22Rv1 (cell line): Measurements from ENCODE around the gene SPTLC1.

Experiments used
- ZFX ChIP-seq: fragments of 450-650 bp; IDR thresholded peaks from 2 replicates; pipeline ENCODE4 v1.6.1; 2017; ENCODE audit warnings: antibody characterized with exemption, borderline replicate concordance
- TF ChIP-seq, protein P1 (sequence below): fragments of 450-650 bp; IDR thresholded peaks from 2 replicates; pipeline ENCODE4 v1.5.1; 2017; ENCODE audit warnings: mild to moderate bottlenecking

DNA sequence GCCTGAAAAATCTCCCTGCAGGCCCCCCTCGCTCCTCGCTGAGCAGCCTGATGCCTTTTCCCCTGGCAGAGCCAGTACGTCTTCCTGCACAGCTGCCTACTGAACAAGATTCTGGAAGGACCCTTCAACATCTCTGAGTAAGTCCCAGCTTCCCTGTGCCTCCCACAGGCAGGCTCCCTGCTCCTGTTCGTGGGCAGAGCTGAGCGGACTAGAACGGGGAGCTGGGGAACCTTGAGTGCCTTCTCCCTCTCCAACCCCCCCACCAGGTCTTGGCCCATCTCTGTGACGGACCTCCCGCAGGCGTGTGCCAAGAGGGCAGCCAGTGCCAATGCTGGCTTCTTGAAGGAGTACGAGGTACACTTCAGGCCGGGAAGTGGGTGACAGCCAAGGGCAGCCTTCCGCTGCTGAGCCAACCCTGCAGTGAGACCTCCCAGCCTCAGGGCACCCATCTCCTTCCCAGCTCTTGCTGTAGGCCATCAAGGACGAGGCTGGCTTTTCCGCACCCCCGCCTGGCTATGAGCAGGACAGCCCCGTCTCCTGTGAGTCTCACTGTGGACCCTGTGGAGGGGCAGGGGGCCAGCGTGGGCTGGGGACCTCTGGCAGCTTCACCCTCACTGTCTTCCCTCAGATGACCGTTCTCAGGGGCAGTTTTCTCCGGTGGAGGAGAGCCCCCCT lies 21.1 kb upstream of the SPTLC1 start:
- TF ChIP-seq, protein P1, sequence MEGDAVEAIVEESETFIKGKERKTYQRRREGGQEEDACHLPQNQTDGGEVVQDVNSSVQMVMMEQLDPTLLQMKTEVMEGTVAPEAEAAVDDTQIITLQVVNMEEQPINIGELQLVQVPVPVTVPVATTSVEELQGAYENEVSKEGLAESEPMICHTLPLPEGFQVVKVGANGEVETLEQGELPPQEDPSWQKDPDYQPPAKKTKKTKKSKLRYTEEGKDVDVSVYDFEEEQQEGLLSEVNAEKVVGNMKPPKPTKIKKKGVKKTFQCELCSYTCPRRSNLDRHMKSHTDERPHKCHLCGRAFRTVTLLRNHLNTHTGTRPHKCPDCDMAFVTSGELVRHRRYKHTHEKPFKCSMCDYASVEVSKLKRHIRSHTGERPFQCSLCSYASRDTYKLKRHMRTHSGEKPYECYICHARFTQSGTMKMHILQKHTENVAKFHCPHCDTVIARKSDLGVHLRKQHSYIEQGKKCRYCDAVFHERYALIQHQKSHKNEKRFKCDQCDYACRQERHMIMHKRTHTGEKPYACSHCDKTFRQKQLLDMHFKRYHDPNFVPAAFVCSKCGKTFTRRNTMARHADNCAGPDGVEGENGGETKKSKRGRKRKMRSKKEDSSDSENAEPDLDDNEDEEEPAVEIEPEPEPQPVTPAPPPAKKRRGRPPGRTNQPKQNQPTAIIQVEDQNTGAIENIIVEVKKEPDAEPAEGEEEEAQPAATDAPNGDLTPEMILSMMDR, result no peak
- no peak for TF ChIP-seq ZFX
